Measurements from ENCODE around the gene RYR3.

- TF ChIP-seq, protein P1, sequence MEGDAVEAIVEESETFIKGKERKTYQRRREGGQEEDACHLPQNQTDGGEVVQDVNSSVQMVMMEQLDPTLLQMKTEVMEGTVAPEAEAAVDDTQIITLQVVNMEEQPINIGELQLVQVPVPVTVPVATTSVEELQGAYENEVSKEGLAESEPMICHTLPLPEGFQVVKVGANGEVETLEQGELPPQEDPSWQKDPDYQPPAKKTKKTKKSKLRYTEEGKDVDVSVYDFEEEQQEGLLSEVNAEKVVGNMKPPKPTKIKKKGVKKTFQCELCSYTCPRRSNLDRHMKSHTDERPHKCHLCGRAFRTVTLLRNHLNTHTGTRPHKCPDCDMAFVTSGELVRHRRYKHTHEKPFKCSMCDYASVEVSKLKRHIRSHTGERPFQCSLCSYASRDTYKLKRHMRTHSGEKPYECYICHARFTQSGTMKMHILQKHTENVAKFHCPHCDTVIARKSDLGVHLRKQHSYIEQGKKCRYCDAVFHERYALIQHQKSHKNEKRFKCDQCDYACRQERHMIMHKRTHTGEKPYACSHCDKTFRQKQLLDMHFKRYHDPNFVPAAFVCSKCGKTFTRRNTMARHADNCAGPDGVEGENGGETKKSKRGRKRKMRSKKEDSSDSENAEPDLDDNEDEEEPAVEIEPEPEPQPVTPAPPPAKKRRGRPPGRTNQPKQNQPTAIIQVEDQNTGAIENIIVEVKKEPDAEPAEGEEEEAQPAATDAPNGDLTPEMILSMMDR (IDR thresholded peaks at IDR 0.05): no peak
- no peak for TF ChIP-seq ZFX (IDR thresholded peaks at IDR 0.05; ENCODE audit: borderline replicate concordance)
These were observed 47.5 kb downstream of the RYR3 start for GRCh38 chr15:33358306-33358705.
